CD8-positive, alpha-beta memory T cell (primary cell): ENCODE measurements around the gene SGSH. TPM values are rescaled to one million over a fixed set of nuclear protein-coding genes. Genes with fewer than 3 reads are reported as not detected.

Source experiments
- CTCF ChIA-PET: fragments of 350-600 bp; sonication (Branson Sonifier 250); formaldehyde crosslinking; loops from one replicate; lab custom pipeline; 2021; ENCODE audit warnings: antibody characterized with exemption; lab: Charles Lee
- POLR2A ChIA-PET: fragments of 350-600 bp; sonication (Branson Sonifier 250); formaldehyde crosslinking; loops from one replicate; lab custom pipeline; 2021; ENCODE audit warnings: antibody characterized with exemption; lab: Charles Lee
- DNase-seq, 5 donors: peaks; one replicate each; pipeline versions ENCODE4 v3.0.0 to v3.0.0-alpha.2; 2020 to 2022; ENCODE audit warnings: mixed read lengths in 1 of 5
- H3K27ac ChIP-seq: one replicate; pipeline ENCODE4 v1.7.0; 2013; ENCODE audit warnings: low read depth, mild to moderate bottlenecking, low read length, moderate library complexity
- H3K27me3 ChIP-seq: 2 replicates; pipeline ENCODE4 v1.7.0; 2013; ENCODE audit warnings: low read length, mild to moderate bottlenecking; ENCODE audit not compliant: insufficient read depth, poor library complexity, severe bottlenecking
- H3K36me3 ChIP-seq: 2 replicates; pipeline ENCODE4 v1.7.0; 2013; ENCODE audit warnings: mild to moderate bottlenecking, low read length, moderate library complexity; ENCODE audit not compliant: insufficient read depth
- H3K4me1 ChIP-seq: 2 replicates; pipeline ENCODE4 v1.7.0; 2013; ENCODE audit warnings: mild to moderate bottlenecking, low read length, moderate library complexity; ENCODE audit not compliant: insufficient read depth
- H3K4me3 ChIP-seq: 2 replicates; pipeline ENCODE4 v1.7.0; 2013; ENCODE audit warnings: mild to moderate bottlenecking, low read length
- H3K9me3 ChIP-seq: 2 replicates; pipeline ENCODE4 v1.7.0; 2013; ENCODE audit warnings: mild to moderate bottlenecking, low read length
- H3K27ac Mint-ChIP-seq, 8 donors: one replicate each; pipeline ENCODE4 v1.8.0; 2020 to 2021; ENCODE audit warnings: mixed read lengths in 8 of 8, mild to moderate bottlenecking in 6 of 8, inconsistent platforms in 3 of 8, moderate library complexity in 3 of 8
- H3K27me3 Mint-ChIP-seq, 2 donors: one replicate each; pipeline ENCODE4 v1.8.0; 2020 to 2021; ENCODE audit warnings: mixed read lengths in 2 of 2, mild to moderate bottlenecking in 1 of 2, moderate library complexity in 1 of 2
- H3K36me3 Mint-ChIP-seq, 3 donors: one replicate each; pipeline ENCODE4 v1.8.0; 2020 to 2021; ENCODE audit warnings: mixed read lengths in 3 of 3, inconsistent platforms in 1 of 3, mild to moderate bottlenecking in 1 of 3
- H3K4me1 Mint-ChIP-seq, 3 donors: one replicate each; pipeline ENCODE4 v1.8.0; 2020 to 2021; ENCODE audit warnings: mixed read lengths in 3 of 3, inconsistent platforms in 1 of 3, mild to moderate bottlenecking in 1 of 3
- H3K4me3 Mint-ChIP-seq, 7 donors: one replicate each; pipeline ENCODE4 v1.8.0; 2020 to 2021; ENCODE audit warnings: mixed read lengths in 7 of 7, mild to moderate bottlenecking in 6 of 7, moderate library complexity in 4 of 7, inconsistent platforms in 2 of 7
- H3K9me3 Mint-ChIP-seq, 5 donors: one replicate each; pipeline ENCODE4 v1.8.0; 2020 to 2022; ENCODE audit warnings: mixed read lengths in 5 of 5, mild to moderate bottlenecking in 3 of 5, moderate library complexity in 2 of 5, inconsistent platforms in 1 of 5
- polyA plus RNA-seq: library from polyadenylated mRNA; unstranded; fragments of 300-500 nt; fragmentation: Illumina TruSeq; gene quantifications from one replicate; pipeline ENCODE4 v1.2.3, GENCODE V29; 2021
- total RNA-seq, 2 experiments: library from RNA; stranded (reverse); gene quantifications; one replicate each; pipeline ENCODE4 v1.2.3, GENCODE V29; 2021

Gene SGSH
- total and polyA plus RNA-seq, 3 experiments from 2014 or later = 23.2 to 46.7 (median 27.2) TPM

GRCh38 chr17:80177986-80178595 lies 42.0 kb downstream of the SGSH start:
- H3K4me1 Mint-ChIP-seq = no peaks in the 10 kb centered on the region
- Histone ChIP-seq H3K4me3 (no peak overlapping the region), H3K36me3 (no peaks in the 10 kb centered on the region), H3K27me3 (no peaks in the 10 kb centered on the region), H3K27ac (no peak overlapping the region), H3K9me3 (no peaks in the 10 kb centered on the region), H3K4me1 (no peaks in the 10 kb centered on the region)
- no peak for DNase-seq
- H3K4me3 Mint-ChIP-seq = no peak overlapping the region
- H3K36me3 Mint-ChIP-seq = no peaks in the 10 kb centered on the region
- ChIA-PET POLR2A (no interaction called here), CTCF (no interaction called here)
- H3K9me3 Mint-ChIP-seq = no peaks in the 10 kb centered on the region
- H3K27me3 Mint-ChIP-seq = peaks cover 6% of the 10 kb centered on the region in 2 donors
- H3K27ac Mint-ChIP-seq = no peak overlapping the region

DNA sequence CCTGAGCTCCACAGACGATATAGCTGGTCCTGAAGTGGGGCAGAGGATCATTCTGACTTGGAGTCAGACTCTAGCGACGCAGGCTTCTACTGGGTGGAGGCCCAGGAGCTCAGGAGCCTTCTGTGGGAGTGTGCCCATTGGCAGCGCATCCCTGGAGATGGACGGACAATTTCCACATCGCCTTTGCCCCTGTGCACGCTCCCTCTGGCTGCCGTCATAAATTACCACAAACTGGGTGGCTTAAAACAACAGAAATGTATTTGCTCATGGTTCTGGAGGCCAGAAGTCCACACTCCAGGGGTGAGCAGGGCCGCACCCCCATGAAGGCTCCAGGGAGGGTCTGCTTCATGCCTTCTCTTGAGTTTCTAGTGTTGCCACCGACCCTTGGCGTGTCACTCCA lies 43.4 kb downstream of the SGSH start:
- ChIA-PET CTCF (interaction anchor here (0.7 to 1.0 kb wide), 3 partner anchors 19 to 251 kb away, joined by 3 read pairs; no protein-coding TSS in a partner anchor), POLR2A (no interaction called here)
- H3K36me3 ChIP-seq = no peaks in the 10 kb centered on the region
- Mint-ChIP-seq H3K27ac (no peak overlapping the region), H3K36me3 (no peaks in the 10 kb centered on the region), H3K4me3 (no peak overlapping the region), H3K9me3 (no peaks in the 10 kb centered on the region), H3K27me3 (peaks cover 3 to 8% of the 10 kb centered on the region in 2 donors), H3K4me1 (no peaks in the 10 kb centered on the region)
- H3K9me3 ChIP-seq = no peaks in the 10 kb centered on the region
- DNase-seq = no peak
- no peak overlapping the region for H3K27ac ChIP-seq
- no peak overlapping the region for H3K4me3 ChIP-seq
- no peaks in the 10 kb centered on the region for H3K27me3 ChIP-seq
- no peaks in the 10 kb centered on the region for H3K4me1 ChIP-seq

- Histone ChIP-seq H3K9me3 (no peaks in the 10 kb centered on the region), H3K36me3 (no peaks in the 10 kb centered on the region), H3K27ac (no peak overlapping the region), H3K4me3 (no peak overlapping the region), H3K4me1 (no peaks in the 10 kb centered on the region), H3K27me3 (no peaks in the 10 kb centered on the region)
- H3K9me3 Mint-ChIP-seq = no peaks in the 10 kb centered on the region
- H3K4me1 Mint-ChIP-seq = no peaks in the 10 kb centered on the region
- H3K36me3 Mint-ChIP-seq = no peaks in the 10 kb centered on the region
- H3K4me3 Mint-ChIP-seq = no peak overlapping the region
- ChIA-PET POLR2A (no interaction called here), CTCF (no interaction called here)
- DNase-seq = no peak
- H3K27me3 Mint-ChIP-seq = peaks cover 3 to 4% of the 10 kb centered on the region in 2 donors
- no peak overlapping the region for H3K27ac Mint-ChIP-seq
Observed at GRCh38 chr17:80173916-80174315, 46.2 kb downstream of the SGSH start.

DNA sequence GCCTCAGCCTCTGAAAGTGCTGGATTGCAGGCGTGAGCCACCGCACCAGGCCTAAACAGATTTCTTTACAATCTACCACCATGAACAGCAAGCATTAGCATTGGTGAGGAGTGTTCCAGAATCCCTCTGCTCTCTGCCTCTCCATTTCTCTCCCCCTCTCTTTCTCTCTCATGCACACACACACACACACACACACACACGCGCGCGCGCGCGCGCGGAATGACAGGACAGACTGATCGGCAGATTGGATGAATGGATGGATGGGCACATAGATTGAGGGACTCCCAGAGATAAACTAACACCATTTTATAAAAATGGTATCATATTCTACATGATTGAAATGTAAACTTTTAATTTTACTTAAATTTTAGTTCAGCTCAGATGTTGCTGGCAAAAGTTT lies 47.0 kb downstream of the SGSH start:
- ChIA-PET POLR2A (no interaction called here), CTCF (no interaction called here)
- Mint-ChIP-seq H3K27me3 (peaks cover 4 to 5% of the 10 kb centered on the region in 2 donors), H3K4me1 (no peaks in the 10 kb centered on the region), H3K4me3 (no peak overlapping the region), H3K9me3 (no peaks in the 10 kb centered on the region), H3K27ac (no peak overlapping the region), H3K36me3 (no peaks in the 10 kb centered on the region)
- Histone ChIP-seq H3K4me1 (no peaks in the 10 kb centered on the region), H3K9me3 (no peaks in the 10 kb centered on the region), H3K4me3 (no peak overlapping the region), H3K27ac (no peak overlapping the region), H3K27me3 (no peaks in the 10 kb centered on the region), H3K36me3 (no peaks in the 10 kb centered on the region)
- no peak for DNase-seq

- H3K9me3 Mint-ChIP-seq = no peaks in the 10 kb centered on the region
- no peaks in the 10 kb centered on the region for H3K4me1 ChIP-seq
- no peaks in the 10 kb centered on the region for H3K36me3 Mint-ChIP-seq
- H3K27me3 ChIP-seq = no peaks in the 10 kb centered on the region
- no peak overlapping the region for H3K27ac Mint-ChIP-seq
- no peaks in the 10 kb centered on the region for H3K9me3 ChIP-seq
- ChIA-PET POLR2A (no interaction called here), CTCF (no interaction called here)
- no peak overlapping the region for H3K4me3 ChIP-seq
- no peak overlapping the region for H3K4me3 Mint-ChIP-seq
- DNase-seq = no peak
- no peak overlapping the region for H3K27ac ChIP-seq
- H3K4me1 Mint-ChIP-seq = no peaks in the 10 kb centered on the region
- no peaks in the 10 kb centered on the region for H3K36me3 ChIP-seq
- H3K27me3 Mint-ChIP-seq = peaks cover 7 to 11% of the 10 kb centered on the region in 2 donors
Observed at GRCh38 chr17:80171681-80172080, 48.5 kb downstream of the SGSH start.

GRCh38 chr17:80169784-80170500 lies 50.2 kb downstream of the SGSH start, which contains the start of gene CARD14:
TSS of gene CARD14 (plus strand) at chr17:80170030. CDS start at chr17:80181439, 11,409 bp downstream.
- CTCF ChIA-PET = no interaction called here
- peak within 1 kb of the TSS in 1 of 8 donors; percentile 54 for H3K27ac Mint-ChIP-seq
- POLR2A ChIA-PET = no interaction called here
- H3K4me3 Mint-ChIP-seq = no peak within 1 kb of the TSS
- H3K27ac ChIP-seq = no peak within 1 kb of the TSS
- no peak for DNase-seq
- no peaks in the 10 kb centered on the region for H3K4me1 Mint-ChIP-seq
- H3K9me3 Mint-ChIP-seq = no peaks in the 10 kb centered on the region
- no peaks in the 10 kb centered on the region for H3K27me3 ChIP-seq
- H3K9me3 ChIP-seq = no peaks in the 10 kb centered on the region
- no peaks in the 10 kb centered on the region for H3K36me3 Mint-ChIP-seq
- H3K36me3 ChIP-seq = no peaks in the 10 kb centered on the region
- H3K4me1 ChIP-seq = no peaks in the 10 kb centered on the region
- no peak within 1 kb of the TSS for H3K4me3 ChIP-seq
- H3K27me3 Mint-ChIP-seq = peaks cover 6 to 11% of the 10 kb centered on the region in 2 donors

GRCh38 chr17:80169107-80169506 lies 51.0 kb downstream of the SGSH start:
- CTCF ChIA-PET = no interaction called here
- peak overlapping the region in 1 of 8 donors; percentile 54 for H3K27ac Mint-ChIP-seq
- H3K9me3 ChIP-seq = no peaks in the 10 kb centered on the region
- H3K9me3 Mint-ChIP-seq = no peaks in the 10 kb centered on the region
- H3K27me3 ChIP-seq = no peaks in the 10 kb centered on the region
- POLR2A ChIA-PET = no interaction called here
- H3K27ac ChIP-seq = no peak overlapping the region
- H3K36me3 Mint-ChIP-seq = no peaks in the 10 kb centered on the region
- peaks cover 6 to 15% of the 10 kb centered on the region in 2 donors for H3K27me3 Mint-ChIP-seq
- no peak for DNase-seq
- H3K4me1 ChIP-seq = no peaks in the 10 kb centered on the region
- no peak overlapping the region for H3K4me3 Mint-ChIP-seq
- H3K4me3 ChIP-seq = no peak overlapping the region
- no peaks in the 10 kb centered on the region for H3K36me3 ChIP-seq
- no peaks in the 10 kb centered on the region for H3K4me1 Mint-ChIP-seq

DNA sequence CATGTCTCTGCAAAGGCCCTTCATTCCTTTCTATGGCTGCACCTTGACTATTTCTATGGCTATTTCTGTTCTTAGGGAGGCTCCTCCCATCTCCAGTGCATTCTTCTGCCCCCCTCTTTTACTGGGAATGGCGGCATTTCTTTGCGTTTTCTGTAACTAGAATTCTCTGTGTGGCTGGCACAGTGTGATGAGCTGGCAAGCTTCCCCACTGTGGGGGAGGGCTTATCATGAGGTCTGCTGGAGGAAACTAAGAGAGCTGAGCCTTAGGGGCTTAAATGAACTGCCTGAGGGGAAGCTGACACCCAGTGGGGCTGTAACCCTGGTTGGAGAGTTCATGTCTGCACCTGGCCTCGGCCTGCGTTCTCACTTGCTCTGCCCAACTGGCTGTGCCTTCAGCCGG lies 51.8 kb downstream of the SGSH start:
- no peak overlapping the region for H3K4me3 Mint-ChIP-seq
- Histone ChIP-seq H3K27ac (no peak overlapping the region), H3K27me3 (no peaks in the 10 kb centered on the region), H3K9me3 (no peaks in the 10 kb centered on the region), H3K36me3 (no peaks in the 10 kb centered on the region), H3K4me3 (no peak overlapping the region), H3K4me1 (no peaks in the 10 kb centered on the region)
- peaks cover 6 to 16% of the 10 kb centered on the region in 2 donors for H3K27me3 Mint-ChIP-seq
- H3K4me1 Mint-ChIP-seq = no peaks in the 10 kb centered on the region
- H3K9me3 Mint-ChIP-seq = no peaks in the 10 kb centered on the region
- CTCF ChIA-PET = no interaction called here
- POLR2A ChIA-PET = no interaction called here
- no peaks in the 10 kb centered on the region for H3K36me3 Mint-ChIP-seq
- DNase-seq = no peak
- no peak overlapping the region for H3K27ac Mint-ChIP-seq
